Muscle of back (tissue), 11 donors: ENCODE results near the gene CPO. TPM values are rescaled to one million over a fixed set of nuclear protein-coding genes. Genes with fewer than 3 reads are reported as not detected.

Experiments used
- DNase-seq, 3 donors: peaks; one replicate each; pipeline versions ENCODE4 v3.0.0 to v3.0.0-alpha.2; 2013
- polyA plus RNA-seq, 10 donors: library from polyadenylated mRNA; unstranded; fragments of 120-200 nt; gene quantifications; one replicate each; pipeline ENCODE4 v1.2.1, GENCODE V29; 2013; ENCODE audit not compliant: insufficient read length in 10 of 10

Gene CPO
- polyA plus RNA-seq, 10 donors: 0.16 to 0.42 (median 0.26) TPM; not detected in 1

- DNase-seq: no peak
These were observed 73.1 kb downstream of the CPO start for GRCh38 chr2:207012461-207012860.

- no peak for DNase-seq
These were observed 75.1 kb downstream of the CPO start for GRCh38 chr2:207014424-207014823.

GRCh38 chr2:207015901-207016300 is 76.6 kb downstream of the CPO start:
- DNase-seq: no peak

Other genes with a start within 250 kb of the CPO start
- gene DYTN, start 221.1 kb upstream of the CPO start, polyA plus RNA-seq: not detected
- under 1 TPM; 0.24 to 0.77 (median 0.42) TPM for gene MDH1B, start 174.2 kb upstream of the CPO start, polyA plus RNA-seq
- 10 to 100 TPM; 18.6 to 29.9 (median 24.6) TPM for gene FASTKD2, start 173.9 kb upstream of the CPO start, polyA plus RNA-seq
- 10 to 100 TPM; 14.1 to 18.4 (median 15.9) TPM for gene KLF7, start 226.4 kb downstream of the CPO start, polyA plus RNA-seq